ENCODE results near the gene PRKCB. TPM values are rescaled to one million over a fixed set of nuclear protein-coding genes. Genes with fewer than 3 reads are reported as not detected.

PRKCB gene
- total RNA-seq, 1 donor from 2014 or later = 1.0 TPM

DNA sequence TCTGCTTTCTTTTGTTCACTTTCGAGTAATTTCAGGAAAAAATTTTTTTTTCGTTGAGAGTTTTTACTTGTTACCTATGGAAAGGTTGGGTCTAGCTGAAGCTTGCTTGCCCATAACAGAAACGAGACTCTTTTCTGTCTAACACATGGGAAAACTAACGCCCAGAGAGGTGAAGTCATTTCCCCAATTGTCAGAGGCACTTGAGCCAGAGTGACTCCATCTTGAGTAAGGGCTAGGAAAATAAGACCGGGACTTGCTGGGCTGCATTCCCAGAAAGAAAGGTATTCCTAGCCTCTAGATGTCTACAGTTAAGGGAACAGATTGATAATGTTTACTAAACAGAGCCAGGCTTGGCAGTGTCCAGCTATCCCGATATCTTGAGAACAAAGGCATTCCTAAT, 26.8 kb downstream of the PRKCB start:
- Histone ChIP-seq H3K27me3 (ENCODE audit: control insufficient read depth in 3 of 3, insufficient read depth in 3 of 3, low read length in 3 of 3) (no peaks in the 10 kb centered on the region), H3K36me3 (ENCODE audit: control insufficient read depth in 3 of 3, insufficient read depth in 3 of 3, low read length in 3 of 3) (no peaks in the 10 kb centered on the region), H3K4me3 (ENCODE audit: low read length in 3 of 3) (no peak overlapping the region), H3K4me1 (ENCODE audit: control insufficient read depth in 3 of 3, insufficient read depth in 3 of 3, low read length in 3 of 3) (no peaks in the 10 kb centered on the region), H3K27ac (ENCODE audit: low read depth, low read length) (no peak overlapping the region), H3K9ac (ENCODE audit: low read depth in 1 of 3, low read length in 3 of 3) (no peak overlapping the region), H3K9me3 (ENCODE audit: control insufficient read depth in 3 of 3, low read length in 3 of 3) (no peaks in the 10 kb centered on the region)

DNA sequence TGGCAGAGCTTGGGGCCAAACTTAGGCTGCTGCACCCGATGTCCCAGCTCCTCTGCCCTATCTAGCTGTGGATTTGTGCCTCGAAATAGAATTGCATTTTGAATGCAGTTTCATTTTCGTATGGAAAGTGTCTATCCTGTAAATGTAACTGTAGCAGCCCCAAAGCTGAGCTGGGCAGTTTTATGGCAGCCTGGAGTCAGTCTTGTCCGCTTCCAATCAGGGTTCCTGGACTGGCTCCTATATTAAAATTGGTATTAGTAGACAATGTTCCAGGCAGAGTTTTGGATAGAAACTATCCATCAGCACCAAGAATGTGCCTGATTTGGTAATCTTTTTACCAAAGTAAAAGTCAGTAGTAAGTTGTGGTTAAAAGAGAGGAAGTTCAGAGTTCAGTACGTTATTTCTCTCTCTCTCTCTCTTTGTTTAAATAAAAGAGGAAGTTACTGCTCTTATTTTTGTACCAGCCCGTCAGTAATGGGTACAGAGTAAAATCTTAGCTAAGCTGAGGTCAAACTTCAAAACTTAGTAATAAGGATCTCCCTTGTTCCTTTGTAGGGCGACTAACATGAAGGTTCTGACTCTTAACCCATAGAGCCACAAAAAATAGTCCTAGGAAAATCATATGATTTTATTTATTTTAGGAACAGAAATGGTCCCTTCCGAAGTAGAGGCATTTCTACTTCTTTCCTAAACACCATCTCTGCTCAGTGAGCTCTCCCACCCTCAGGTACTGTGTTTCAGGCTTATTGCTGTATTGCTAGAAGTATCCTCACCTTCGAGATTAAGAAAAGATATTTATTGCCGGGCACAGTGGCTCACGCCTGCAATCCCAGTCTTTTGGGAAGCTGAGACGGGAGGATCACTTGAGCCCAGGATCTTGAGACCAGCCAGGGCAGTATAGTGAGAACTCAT, 28.0 kb downstream of the PRKCB start:
- no peak overlapping the region for H3K9ac ChIP-seq (ENCODE audit: low read depth in 1 of 3, low read length in 3 of 3)
- no peak overlapping the region for H3K27ac ChIP-seq (ENCODE audit: low read depth, low read length)
- H3K9me3 ChIP-seq (ENCODE audit: control insufficient read depth in 3 of 3, low read length in 3 of 3) = no peaks in the 10 kb centered on the region
- no peaks in the 10 kb centered on the region for H3K27me3 ChIP-seq (ENCODE audit: control insufficient read depth in 3 of 3, insufficient read depth in 3 of 3, low read length in 3 of 3)
- H3K4me1 ChIP-seq (ENCODE audit: control insufficient read depth in 3 of 3, insufficient read depth in 3 of 3, low read length in 3 of 3) = no peaks in the 10 kb centered on the region
- no peaks in the 10 kb centered on the region for H3K36me3 ChIP-seq (ENCODE audit: control insufficient read depth in 3 of 3, insufficient read depth in 3 of 3, low read length in 3 of 3)
- H3K4me3 ChIP-seq (ENCODE audit: low read length in 3 of 3) = no peak overlapping the region

DNA sequence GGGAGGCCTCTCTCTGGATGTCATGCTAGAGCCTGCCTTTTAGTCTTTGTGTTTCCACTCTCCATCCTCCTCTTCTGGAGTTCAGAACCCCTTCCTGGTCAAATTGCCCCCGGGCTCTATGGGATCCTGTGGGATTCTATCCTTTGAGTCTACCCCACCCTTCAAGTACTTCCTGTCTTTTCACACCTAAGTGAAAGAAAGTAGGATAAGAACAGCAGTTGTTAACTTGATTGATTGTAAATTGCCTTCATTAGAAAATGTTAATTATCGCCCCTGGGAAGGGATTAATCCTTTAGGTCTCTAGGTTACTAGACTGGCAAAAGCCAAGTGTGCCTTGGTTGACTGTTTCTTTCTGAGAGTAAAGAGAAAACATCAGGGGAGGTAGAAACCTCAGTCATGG, 30.1 kb downstream of the PRKCB start:
- no peak overlapping the region for H3K27ac ChIP-seq (ENCODE audit: low read depth, low read length)
- no peaks in the 10 kb centered on the region for H3K4me1 ChIP-seq (ENCODE audit: control insufficient read depth in 3 of 3, insufficient read depth in 3 of 3, low read length in 3 of 3)
- no peaks in the 10 kb centered on the region for H3K9me3 ChIP-seq (ENCODE audit: control insufficient read depth in 3 of 3, low read length in 3 of 3)
- H3K27me3 ChIP-seq (ENCODE audit: control insufficient read depth in 3 of 3, insufficient read depth in 3 of 3, low read length in 3 of 3) = no peaks in the 10 kb centered on the region
- H3K4me3 ChIP-seq (ENCODE audit: low read length in 3 of 3) = no peak overlapping the region
- no peaks in the 10 kb centered on the region for H3K36me3 ChIP-seq (ENCODE audit: control insufficient read depth in 3 of 3, insufficient read depth in 3 of 3, low read length in 3 of 3)
- no peak overlapping the region for H3K9ac ChIP-seq (ENCODE audit: low read depth in 1 of 3, low read length in 3 of 3)

GRCh38 chr16:23866621-23867020, 30.8 kb downstream of the PRKCB start:
- H3K27me3 ChIP-seq (ENCODE audit: control insufficient read depth in 3 of 3, insufficient read depth in 3 of 3, low read length in 3 of 3) = no peaks in the 10 kb centered on the region
- H3K27ac ChIP-seq (ENCODE audit: low read depth, low read length) = no peak overlapping the region
- H3K4me1 ChIP-seq (ENCODE audit: control insufficient read depth in 3 of 3, insufficient read depth in 3 of 3, low read length in 3 of 3) = no peaks in the 10 kb centered on the region

GRCh38 chr16:23867566-23867965, 31.8 kb downstream of the PRKCB start:
- Histone ChIP-seq H3K27ac (ENCODE audit: low read depth, low read length) (no peak overlapping the region), H3K27me3 (ENCODE audit: control insufficient read depth in 3 of 3, insufficient read depth in 3 of 3, low read length in 3 of 3) (no peaks in the 10 kb centered on the region), H3K36me3 (ENCODE audit: control insufficient read depth in 3 of 3, insufficient read depth in 3 of 3, low read length in 3 of 3) (no peaks in the 10 kb centered on the region), H3K9me3 (ENCODE audit: control insufficient read depth in 3 of 3, low read length in 3 of 3) (no peaks in the 10 kb centered on the region), H3K4me3 (ENCODE audit: low read length in 3 of 3) (no peak overlapping the region), H3K4me1 (ENCODE audit: control insufficient read depth in 3 of 3, insufficient read depth in 3 of 3, low read length in 3 of 3) (no peaks in the 10 kb centered on the region), H3K9ac (ENCODE audit: low read depth in 1 of 3, low read length in 3 of 3) (no peak overlapping the region)

More at GRCh38 chr16:23866621-23867020, 30.8 kb downstream of the PRKCB start:
- Histone ChIP-seq H3K9ac (ENCODE audit: low read depth in 1 of 3, low read length in 3 of 3) (no peak overlapping the region), H3K36me3 (ENCODE audit: control insufficient read depth in 3 of 3, insufficient read depth in 3 of 3, low read length in 3 of 3) (no peaks in the 10 kb centered on the region), H3K4me3 (ENCODE audit: low read length in 3 of 3) (no peak overlapping the region), H3K9me3 (ENCODE audit: control insufficient read depth in 3 of 3, low read length in 3 of 3) (no peaks in the 10 kb centered on the region)

DNA sequence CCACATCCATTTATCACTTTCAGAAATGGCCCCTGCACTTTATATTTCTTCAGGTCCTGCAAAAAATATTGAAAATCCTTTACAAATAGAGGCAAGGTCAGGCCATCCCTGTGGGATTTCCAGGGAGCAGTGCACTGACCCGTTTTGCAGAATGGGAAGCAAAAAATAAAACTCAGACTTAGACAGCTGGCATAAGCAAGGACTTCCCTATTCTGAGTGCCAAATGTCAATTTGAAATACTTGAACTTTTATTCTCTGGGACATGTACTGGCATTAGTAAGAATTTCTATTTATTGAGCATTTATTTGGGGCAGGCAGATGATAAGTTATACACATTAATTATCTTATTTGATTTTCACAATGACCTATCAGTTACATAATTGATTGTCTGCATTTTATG, 32.4 kb downstream of the PRKCB start:
- Histone ChIP-seq H3K36me3 (ENCODE audit: control insufficient read depth in 3 of 3, insufficient read depth in 3 of 3, low read length in 3 of 3) (no peaks in the 10 kb centered on the region), H3K27ac (ENCODE audit: low read depth, low read length) (no peak overlapping the region), H3K9ac (ENCODE audit: low read depth in 1 of 3, low read length in 3 of 3) (no peak overlapping the region), H3K4me1 (ENCODE audit: control insufficient read depth in 3 of 3, insufficient read depth in 3 of 3, low read length in 3 of 3) (no peaks in the 10 kb centered on the region), H3K9me3 (ENCODE audit: control insufficient read depth in 3 of 3, low read length in 3 of 3) (no peaks in the 10 kb centered on the region), H3K27me3 (ENCODE audit: control insufficient read depth in 3 of 3, insufficient read depth in 3 of 3, low read length in 3 of 3) (no peaks in the 10 kb centered on the region), H3K4me3 (ENCODE audit: low read length in 3 of 3) (no peak overlapping the region)

- no peak overlapping the region for H3K9ac ChIP-seq (ENCODE audit: low read depth in 1 of 3, low read length in 3 of 3)
- H3K4me3 ChIP-seq (ENCODE audit: low read length in 3 of 3) = no peak overlapping the region
- H3K9me3 ChIP-seq (ENCODE audit: control insufficient read depth in 3 of 3, low read length in 3 of 3) = no peaks in the 10 kb centered on the region
- no peaks in the 10 kb centered on the region for H3K27me3 ChIP-seq (ENCODE audit: control insufficient read depth in 3 of 3, insufficient read depth in 3 of 3, low read length in 3 of 3)
- no peaks in the 10 kb centered on the region for H3K36me3 ChIP-seq (ENCODE audit: control insufficient read depth in 3 of 3, insufficient read depth in 3 of 3, low read length in 3 of 3)
- H3K4me1 ChIP-seq (ENCODE audit: control insufficient read depth in 3 of 3, insufficient read depth in 3 of 3, low read length in 3 of 3) = no peaks in the 10 kb centered on the region
- H3K27ac ChIP-seq (ENCODE audit: low read depth, low read length) = no peak overlapping the region
These were observed 33.3 kb downstream of the PRKCB start for GRCh38 chr16:23869052-23869451.

DNA sequence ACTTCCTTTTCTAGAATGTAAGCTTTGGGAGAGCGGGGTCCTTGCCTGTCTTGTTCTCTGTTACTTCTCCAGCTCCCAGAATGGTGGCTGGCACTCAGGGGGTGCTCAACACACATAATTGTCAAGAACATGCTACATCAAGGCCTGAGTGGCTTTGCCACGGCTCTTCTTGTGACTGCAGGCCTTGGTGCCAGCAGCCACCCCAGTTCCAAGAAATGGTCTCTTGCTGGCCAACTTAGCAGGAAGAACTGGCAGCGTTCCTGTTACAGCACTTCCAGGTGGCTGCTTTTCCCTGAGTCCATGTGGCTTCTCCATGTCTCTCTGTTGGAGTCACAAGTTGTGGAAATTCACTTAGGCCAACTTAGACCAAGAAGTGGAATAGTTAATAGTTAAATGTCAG, 36.1 kb downstream of the PRKCB start:
- Histone ChIP-seq H3K4me1 (ENCODE audit: control insufficient read depth in 3 of 3, insufficient read depth in 3 of 3, low read length in 3 of 3) (no peaks in the 10 kb centered on the region), H3K4me3 (ENCODE audit: low read length in 3 of 3) (no peak overlapping the region), H3K27ac (ENCODE audit: low read depth, low read length) (no peak overlapping the region)

GRCh38 chr16:23874613-23875294, 39.0 kb downstream of the PRKCB start:
- Histone ChIP-seq H3K27me3 (ENCODE audit: control insufficient read depth in 3 of 3, insufficient read depth in 3 of 3, low read length in 3 of 3) (no peaks in the 10 kb centered on the region), H3K4me1 (ENCODE audit: control insufficient read depth in 3 of 3, insufficient read depth in 3 of 3, low read length in 3 of 3) (no peaks in the 10 kb centered on the region), H3K4me3 (ENCODE audit: low read length in 3 of 3) (no peak overlapping the region), H3K9me3 (ENCODE audit: control insufficient read depth in 3 of 3, low read length in 3 of 3) (no peaks in the 10 kb centered on the region), H3K9ac (ENCODE audit: low read depth in 1 of 3, low read length in 3 of 3) (no peak overlapping the region), H3K36me3 (ENCODE audit: control insufficient read depth in 3 of 3, insufficient read depth in 3 of 3, low read length in 3 of 3) (no peaks in the 10 kb centered on the region), H3K27ac (ENCODE audit: low read depth, low read length) (no peak overlapping the region)

More for the DNA sequence above, 36.1 kb downstream of the PRKCB start:
- no peaks in the 10 kb centered on the region for H3K27me3 ChIP-seq (ENCODE audit: control insufficient read depth in 3 of 3, insufficient read depth in 3 of 3, low read length in 3 of 3)
- no peaks in the 10 kb centered on the region for H3K36me3 ChIP-seq (ENCODE audit: control insufficient read depth in 3 of 3, insufficient read depth in 3 of 3, low read length in 3 of 3)
- no peak overlapping the region for H3K9ac ChIP-seq (ENCODE audit: low read depth in 1 of 3, low read length in 3 of 3)
- no peaks in the 10 kb centered on the region for H3K9me3 ChIP-seq (ENCODE audit: control insufficient read depth in 3 of 3, low read length in 3 of 3)

- Histone ChIP-seq H3K36me3 (ENCODE audit: control insufficient read depth in 3 of 3, insufficient read depth in 3 of 3, low read length in 3 of 3) (no peaks in the 10 kb centered on the region), H3K9me3 (ENCODE audit: control insufficient read depth in 3 of 3, low read length in 3 of 3) (no peaks in the 10 kb centered on the region), H3K9ac (ENCODE audit: low read depth in 1 of 3, low read length in 3 of 3) (no peak overlapping the region), H3K27me3 (ENCODE audit: control insufficient read depth in 3 of 3, insufficient read depth in 3 of 3, low read length in 3 of 3) (no peaks in the 10 kb centered on the region), H3K4me1 (ENCODE audit: control insufficient read depth in 3 of 3, insufficient read depth in 3 of 3, low read length in 3 of 3) (no peaks in the 10 kb centered on the region), H3K27ac (ENCODE audit: low read depth, low read length) (no peak overlapping the region), H3K4me3 (ENCODE audit: low read length in 3 of 3) (no peak overlapping the region)
These were observed 40.6 kb downstream of the PRKCB start for GRCh38 chr16:23876256-23876896.
